ENCODE measurements around the gene ZNF835. TPM values are rescaled to one million over a fixed set of nuclear protein-coding genes. Genes with fewer than 3 reads are reported as not detected.

Gene ZNF835
- total RNA-seq, 4 donors from 2014 or later, result 1.5 to 8.3 (median 4.2) TPM

DNA sequence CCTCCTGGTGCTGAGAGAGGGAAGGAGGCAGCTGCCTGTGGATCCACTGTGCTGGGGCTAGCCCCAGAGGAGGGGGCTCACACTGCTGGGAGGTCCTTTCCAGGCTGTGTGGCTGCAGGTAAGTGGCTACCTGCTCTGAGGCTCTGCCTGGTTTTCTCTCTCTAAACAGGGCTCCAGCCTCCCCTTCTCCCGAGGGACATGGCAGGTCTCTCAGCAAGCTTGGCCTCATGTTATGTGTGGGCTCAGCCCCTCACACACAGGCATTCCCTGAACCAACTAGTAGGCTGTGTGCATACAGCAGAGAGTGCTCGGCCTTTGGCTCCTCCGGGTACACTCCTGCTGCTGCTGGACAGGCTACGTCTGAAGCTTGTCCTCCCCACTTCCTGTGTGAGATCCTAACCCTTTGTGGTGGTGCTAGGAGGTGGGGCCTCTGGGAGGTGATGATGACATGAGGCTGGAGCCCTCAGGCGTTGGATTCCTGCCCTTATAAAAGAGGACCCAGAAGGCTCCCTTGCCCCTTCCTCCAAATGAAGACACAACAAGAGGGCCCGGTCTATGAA lies 4.2 kb downstream of the ZNF835 start:
- H3K9me3 ChIP-seq, result no peaks in the 10 kb centered on the region
- H3K4me1 ChIP-seq, result peaks cover 0 to 8% of the 10 kb centered on the region in 2 donors
- no peaks in the 10 kb centered on the region for H3K27me3 ChIP-seq
- H3K4me3 ChIP-seq, result no peak overlapping the region
- TF ChIP-seq POLR2A (IDR thresholded peaks at IDR 0.05), result no peak
- TF ChIP-seq, protein P1, sequence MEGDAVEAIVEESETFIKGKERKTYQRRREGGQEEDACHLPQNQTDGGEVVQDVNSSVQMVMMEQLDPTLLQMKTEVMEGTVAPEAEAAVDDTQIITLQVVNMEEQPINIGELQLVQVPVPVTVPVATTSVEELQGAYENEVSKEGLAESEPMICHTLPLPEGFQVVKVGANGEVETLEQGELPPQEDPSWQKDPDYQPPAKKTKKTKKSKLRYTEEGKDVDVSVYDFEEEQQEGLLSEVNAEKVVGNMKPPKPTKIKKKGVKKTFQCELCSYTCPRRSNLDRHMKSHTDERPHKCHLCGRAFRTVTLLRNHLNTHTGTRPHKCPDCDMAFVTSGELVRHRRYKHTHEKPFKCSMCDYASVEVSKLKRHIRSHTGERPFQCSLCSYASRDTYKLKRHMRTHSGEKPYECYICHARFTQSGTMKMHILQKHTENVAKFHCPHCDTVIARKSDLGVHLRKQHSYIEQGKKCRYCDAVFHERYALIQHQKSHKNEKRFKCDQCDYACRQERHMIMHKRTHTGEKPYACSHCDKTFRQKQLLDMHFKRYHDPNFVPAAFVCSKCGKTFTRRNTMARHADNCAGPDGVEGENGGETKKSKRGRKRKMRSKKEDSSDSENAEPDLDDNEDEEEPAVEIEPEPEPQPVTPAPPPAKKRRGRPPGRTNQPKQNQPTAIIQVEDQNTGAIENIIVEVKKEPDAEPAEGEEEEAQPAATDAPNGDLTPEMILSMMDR (IDR thresholded peaks at IDR 0.05), result no peak
- no peak for DNase-seq
- H3K36me3 ChIP-seq, result no peaks in the 10 kb centered on the region
- intact Hi-C loops (cut with DNase I; ENCODE audit: low total_unique reads), result no loop called here
- no peak overlapping the region for H3K27ac ChIP-seq

DNA sequence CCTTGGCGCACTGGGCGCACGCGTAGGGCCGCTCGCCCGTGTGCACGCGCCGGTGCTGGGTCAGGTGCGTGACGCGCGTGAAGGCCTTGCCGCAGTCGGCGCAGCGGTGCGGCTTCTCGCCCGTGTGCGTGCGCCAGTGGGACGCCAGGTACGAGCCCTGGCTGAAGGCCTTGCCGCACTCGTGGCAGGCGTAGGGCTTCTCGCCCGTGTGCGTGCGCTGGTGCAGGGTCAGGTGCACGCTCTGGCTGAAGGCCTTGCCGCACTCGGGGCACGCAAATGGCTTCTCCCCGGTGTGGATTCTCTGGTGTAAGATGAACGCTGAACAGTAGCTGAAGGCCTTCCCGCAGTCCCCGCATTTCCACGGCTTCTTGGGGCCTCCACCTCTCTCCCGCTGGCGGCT lies 7.0 kb downstream of the ZNF835 start:
- H3K4me1 ChIP-seq, result no peaks in the 10 kb centered on the region
- H3K9me3 ChIP-seq, result no peaks in the 10 kb centered on the region

DNA sequence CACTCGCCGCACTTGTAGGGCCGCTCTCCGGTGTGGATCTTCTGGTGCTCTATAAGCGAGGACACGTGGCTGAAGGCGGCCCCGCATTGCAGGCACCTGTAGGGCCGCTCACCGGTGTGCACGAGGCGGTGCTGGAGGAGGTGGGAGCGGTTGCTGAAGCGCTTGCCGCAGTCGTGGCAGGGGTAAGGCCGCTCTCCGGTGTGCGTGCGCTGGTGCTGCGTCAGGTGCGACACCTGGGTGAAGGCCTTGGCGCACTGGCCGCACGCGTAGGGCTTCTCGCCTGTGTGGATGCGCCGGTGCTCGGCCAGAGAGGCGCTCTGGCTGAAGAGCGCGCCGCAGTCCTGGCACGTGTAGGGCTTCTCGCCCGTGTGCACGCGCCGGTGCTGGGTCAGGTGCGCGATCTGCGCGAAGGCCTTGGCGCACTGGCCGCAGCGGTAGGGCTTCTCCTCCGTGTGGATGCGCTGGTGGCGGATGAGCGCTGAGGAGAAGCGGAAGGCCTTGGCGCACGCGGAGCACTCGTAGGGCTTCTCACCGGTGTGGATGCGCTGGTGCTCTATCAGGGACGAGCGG lies 7.5 kb downstream of the ZNF835 start:
- intact Hi-C loops (cut with DNase I; ENCODE audit: low total_unique reads), result no loop called here
- Histone ChIP-seq H3K36me3 (no peaks in the 10 kb centered on the region), H3K4me1 (no peaks in the 10 kb centered on the region), H3K27me3 (no peaks in the 10 kb centered on the region), H3K9me3 (no peaks in the 10 kb centered on the region), H3K27ac (no peak overlapping the region), H3K4me3 (no peak overlapping the region)
- no peak for TF ChIP-seq POLR2A (IDR thresholded peaks at IDR 0.05)
- TF ChIP-seq, protein P1 (IDR thresholded peaks at IDR 0.05), result no peak
- DNase-seq, result no peak

More for the DNA sequence above, 7.0 kb downstream of the ZNF835 start:
- H3K36me3 ChIP-seq, result no peaks in the 10 kb centered on the region
- no peak overlapping the region for H3K4me3 ChIP-seq
- DNase-seq, result no peak
- intact Hi-C loops (cut with DNase I; ENCODE audit: low total_unique reads), result no loop called here
- no peak overlapping the region for H3K27ac ChIP-seq
- H3K27me3 ChIP-seq, result no peaks in the 10 kb centered on the region
- TF ChIP-seq, protein P1 (IDR thresholded peaks at IDR 0.05), result no peak
- no peak for TF ChIP-seq POLR2A (IDR thresholded peaks at IDR 0.05)

DNA sequence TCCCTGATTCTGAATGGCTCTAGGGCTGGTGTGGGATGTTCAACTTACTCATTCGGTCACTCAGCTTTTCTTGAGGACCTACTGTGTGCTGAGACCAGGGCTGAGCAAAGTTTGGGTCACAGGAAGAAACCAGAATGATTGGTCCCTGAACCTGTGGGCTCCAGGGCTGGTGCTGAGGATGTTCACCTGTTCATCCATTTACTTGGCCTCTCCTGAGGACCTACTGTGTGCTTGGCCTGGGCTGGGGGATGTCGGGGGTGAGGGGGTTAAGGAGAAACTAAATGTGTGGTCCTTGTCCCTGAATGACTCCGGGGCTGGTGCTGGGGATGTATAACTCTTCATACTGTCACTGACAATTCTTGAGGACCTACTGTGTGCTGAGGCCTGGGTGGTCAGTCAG lies 10.3 kb downstream of the ZNF835 start:
- H3K4me1 ChIP-seq, result no peaks in the 10 kb centered on the region
- H3K27me3 ChIP-seq, result no peaks in the 10 kb centered on the region
- no peaks in the 10 kb centered on the region for H3K36me3 ChIP-seq
- TF ChIP-seq, protein P1 (IDR thresholded peaks at IDR 0.05), result no peak
- TF ChIP-seq POLR2A (IDR thresholded peaks at IDR 0.05), result no peak
- intact Hi-C loops (cut with DNase I; ENCODE audit: low total_unique reads), result no loop called here
- no peak overlapping the region for H3K27ac ChIP-seq
- H3K4me3 ChIP-seq, result no peak overlapping the region
- no peaks in the 10 kb centered on the region for H3K9me3 ChIP-seq
- no peak for DNase-seq

DNA sequence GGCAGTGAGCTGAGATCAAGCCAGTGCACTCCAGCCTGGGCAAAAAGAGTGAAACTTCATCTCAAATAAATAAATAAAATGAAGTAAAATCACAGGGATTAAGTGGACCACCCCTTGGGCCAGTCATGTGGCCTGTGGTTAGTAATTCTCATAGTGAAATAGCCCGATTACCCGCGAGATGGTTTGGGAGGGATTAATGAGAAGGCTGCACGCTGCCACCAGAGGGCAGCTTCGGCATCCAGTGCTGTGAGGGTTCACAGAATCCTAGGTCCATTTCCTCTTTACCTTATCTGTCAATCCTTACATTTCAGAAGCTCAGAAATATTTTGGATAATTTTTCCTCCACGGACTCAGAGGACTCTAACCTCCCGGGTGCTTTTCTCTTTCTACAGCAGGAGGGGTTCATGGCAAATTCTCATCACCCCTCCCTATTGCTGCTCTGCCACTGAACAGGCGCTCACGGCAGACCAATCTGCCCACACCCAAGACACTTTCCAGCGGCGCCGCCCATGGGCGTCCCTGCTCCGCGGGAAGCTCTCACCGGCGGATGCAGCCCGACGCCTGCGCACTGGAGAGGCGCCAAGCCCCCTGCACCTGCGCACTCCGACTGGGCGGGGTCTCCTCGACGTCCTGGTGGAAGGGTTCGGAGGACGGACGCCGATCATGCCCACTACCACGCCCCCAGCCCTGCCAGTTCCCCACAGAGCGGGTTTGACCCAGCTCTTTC lies 11.0 kb downstream of the ZNF835 start:
- Histone ChIP-seq H3K4me1 (no peaks in the 10 kb centered on the region), H3K4me3 (no peak overlapping the region), H3K9me3 (no peaks in the 10 kb centered on the region), H3K27me3 (no peaks in the 10 kb centered on the region), H3K27ac (no peak overlapping the region), H3K36me3 (no peaks in the 10 kb centered on the region)
- DNase-seq, result peak in 1 of 2 donors; percentile 20
- intact Hi-C loops (cut with DNase I; ENCODE audit: low total_unique reads), result no loop called here
- TF ChIP-seq, protein P1 (IDR thresholded peaks at IDR 0.05), result no peak
- TF ChIP-seq POLR2A (IDR thresholded peaks at IDR 0.05), result no peak

Measured in uterus (tissue), 4 donors.